ENCODE data around the gene BABAM2. TPM values are rescaled to one million over a fixed set of nuclear protein-coding genes. Genes with fewer than 3 reads are reported as not detected.
"Not testable (repeated sequence)": the region's sequence is repeated elsewhere in the genome, so short reads cannot be mapped to it uniquely, and the experiment has no call there.

The BABAM2 gene
- total RNA-seq, 1 donor = 42.0 TPM

- H3K9me3 ChIP-seq (ENCODE audit: low read depth, low read length) = no peaks in the 10 kb centered on the region
- no peaks in the 10 kb centered on the region for H4K20me1 ChIP-seq (ENCODE audit: insufficient read depth, low read length)
- no peak overlapping the region for H3K27ac ChIP-seq (ENCODE audit: low read depth, low read length)
- H2AFZ ChIP-seq (ENCODE audit: low read length) = no peak overlapping the region
- TF ChIP-seq CTCF (IDR thresholded peaks at IDR 0.05; ENCODE audit: extremely low read depth, low read depth, low read length) = no peak
- H3K4me3 ChIP-seq (ENCODE audit: insufficient read depth, low read length) = no peak overlapping the region
- DNase-seq (ENCODE audit: insufficient read length, low spot score, missing footprints) = peak; percentile 70
- H3K79me2 ChIP-seq (ENCODE audit: insufficient read depth, low read length) = no peaks in the 10 kb centered on the region
- H3K27me3 ChIP-seq (ENCODE audit: insufficient read depth, low read length) = no peaks in the 10 kb centered on the region
- peaks cover 5% of the 10 kb centered on the region for H3K4me1 ChIP-seq (ENCODE audit: insufficient read depth, low read length)
- no peak overlapping the region for H3K4me2 ChIP-seq (ENCODE audit: insufficient read depth, low read length)
- H3K36me3 ChIP-seq (ENCODE audit: insufficient read depth, low read length) = no peaks in the 10 kb centered on the region
Observed at GRCh38 chr2:28332696-28333095, 442.2 kb downstream of the BABAM2 start.

- Histone ChIP-seq H3K36me3 (ENCODE audit: insufficient read depth, low read length) (no peaks in the 10 kb centered on the region), H3K27ac (ENCODE audit: low read depth, low read length) (no peak overlapping the region), H3K79me2 (ENCODE audit: insufficient read depth, low read length) (no peaks in the 10 kb centered on the region), H3K4me3 (ENCODE audit: insufficient read depth, low read length) (no peak overlapping the region), H3K27me3 (ENCODE audit: insufficient read depth, low read length) (no peaks in the 10 kb centered on the region), H3K4me1 (ENCODE audit: insufficient read depth, low read length) (peaks cover 17% of the 10 kb centered on the region), H4K20me1 (ENCODE audit: insufficient read depth, low read length) (no peaks in the 10 kb centered on the region), H2AFZ (ENCODE audit: low read length) (no peak overlapping the region), H3K4me2 (ENCODE audit: insufficient read depth, low read length) (no peak overlapping the region), H3K9me3 (ENCODE audit: low read depth, low read length) (no peaks in the 10 kb centered on the region)
- no peak for TF ChIP-seq CTCF (IDR thresholded peaks at IDR 0.05; ENCODE audit: extremely low read depth, low read depth, low read length)
- DNase-seq (ENCODE audit: insufficient read length, low spot score, missing footprints) = peak; percentile 69
Observed at GRCh38 chr2:28333606-28334526, 443.3 kb downstream of the BABAM2 start.

- Histone ChIP-seq H3K9me3 (ENCODE audit: low read depth, low read length) (no peaks in the 10 kb centered on the region), H3K27ac (ENCODE audit: low read depth, low read length) (no peak overlapping the region), H3K27me3 (ENCODE audit: insufficient read depth, low read length) (no peaks in the 10 kb centered on the region), H3K79me2 (ENCODE audit: insufficient read depth, low read length) (no peaks in the 10 kb centered on the region), H3K4me3 (ENCODE audit: insufficient read depth, low read length) (no peak overlapping the region), H4K20me1 (ENCODE audit: insufficient read depth, low read length) (no peaks in the 10 kb centered on the region), H3K4me1 (ENCODE audit: insufficient read depth, low read length) (peaks cover 22% of the 10 kb centered on the region), H3K36me3 (ENCODE audit: insufficient read depth, low read length) (no peaks in the 10 kb centered on the region), H2AFZ (ENCODE audit: low read length) (no peak overlapping the region), H3K4me2 (ENCODE audit: insufficient read depth, low read length) (no peak overlapping the region)
- TF ChIP-seq CTCF (IDR thresholded peaks at IDR 0.05; ENCODE audit: extremely low read depth, low read depth, low read length) = no peak
- DNase-seq (ENCODE audit: insufficient read length, low spot score, missing footprints) = peak; percentile 21
Observed at GRCh38 chr2:28334527-28334894, 444.0 kb downstream of the BABAM2 start.

GRCh38 chr2:28335265-28335664 lies 444.7 kb downstream of the BABAM2 start:
- peaks cover 22% of the 10 kb centered on the region for H3K4me1 ChIP-seq (ENCODE audit: insufficient read depth, low read length)
- not testable (repeated sequence) for H2AFZ ChIP-seq (ENCODE audit: low read length); H3K9me3 ChIP-seq (ENCODE audit: low read depth, low read length); H3K4me3 ChIP-seq (ENCODE audit: insufficient read depth, low read length); DNase-seq (ENCODE audit: insufficient read length, low spot score, missing footprints); H3K4me2 ChIP-seq (ENCODE audit: insufficient read depth, low read length); H3K27ac ChIP-seq (ENCODE audit: low read depth, low read length); H4K20me1 ChIP-seq (ENCODE audit: insufficient read depth, low read length); H3K27me3 ChIP-seq (ENCODE audit: insufficient read depth, low read length); H3K79me2 ChIP-seq (ENCODE audit: insufficient read depth, low read length); H3K36me3 ChIP-seq (ENCODE audit: insufficient read depth, low read length)

Data from osteoblast (primary cell).